Neural progenitor cell (in vitro differentiated cells): ENCODE measurements around the gene AEN.

Experiments used
- CTCF ChIP-seq: fragments of 200-600 bp; sonication (generic); IDR thresholded peaks from 2 replicates; pipeline ENCODE4 v1.5.1; 2017; ENCODE audit warnings: antibody characterized with exemption, mild to moderate bottlenecking
- EZH2phosphoT487 ChIP-seq: fragments of 200-600 bp; sonication (generic); IDR thresholded peaks from 2 replicates; pipeline ENCODE4 v1.6.1; 2017; ENCODE audit warnings: antibody characterized with exemption

DNA sequence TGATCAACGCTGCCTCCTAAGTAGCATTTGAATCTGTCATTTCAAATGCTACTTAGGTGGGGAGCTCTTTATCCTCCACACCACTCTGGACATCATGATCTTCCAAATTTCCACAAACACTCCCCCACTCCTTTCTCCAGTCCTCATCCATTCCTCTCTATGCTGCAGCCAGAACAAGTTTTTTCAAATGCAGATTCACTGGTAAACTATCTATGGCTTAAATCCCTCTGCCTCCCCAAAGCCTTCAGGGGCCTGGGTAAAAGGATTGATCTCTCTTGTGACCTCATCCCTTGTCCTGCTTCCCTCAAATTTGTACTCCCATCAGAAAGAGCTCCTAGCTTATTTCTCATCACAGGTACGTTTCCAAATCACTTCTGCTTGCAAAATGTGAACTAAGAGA lies 1.3 kb upstream of the AEN start:
- TF ChIP-seq CTCF (no peak), EZH2phosphoT487 (no peak)
